ENCODE results near the gene TRIM47. TPM values are rescaled to one million over a fixed set of nuclear protein-coding genes. Genes with fewer than 3 reads are reported as not detected.

Gene TRIM47
- total and polyA plus RNA-seq, 2 of the 13 experiments (the other 11 are each of a cell fraction or from before 2014, with no cell fraction given), result 33.5 to 82.0 TPM

DNA sequence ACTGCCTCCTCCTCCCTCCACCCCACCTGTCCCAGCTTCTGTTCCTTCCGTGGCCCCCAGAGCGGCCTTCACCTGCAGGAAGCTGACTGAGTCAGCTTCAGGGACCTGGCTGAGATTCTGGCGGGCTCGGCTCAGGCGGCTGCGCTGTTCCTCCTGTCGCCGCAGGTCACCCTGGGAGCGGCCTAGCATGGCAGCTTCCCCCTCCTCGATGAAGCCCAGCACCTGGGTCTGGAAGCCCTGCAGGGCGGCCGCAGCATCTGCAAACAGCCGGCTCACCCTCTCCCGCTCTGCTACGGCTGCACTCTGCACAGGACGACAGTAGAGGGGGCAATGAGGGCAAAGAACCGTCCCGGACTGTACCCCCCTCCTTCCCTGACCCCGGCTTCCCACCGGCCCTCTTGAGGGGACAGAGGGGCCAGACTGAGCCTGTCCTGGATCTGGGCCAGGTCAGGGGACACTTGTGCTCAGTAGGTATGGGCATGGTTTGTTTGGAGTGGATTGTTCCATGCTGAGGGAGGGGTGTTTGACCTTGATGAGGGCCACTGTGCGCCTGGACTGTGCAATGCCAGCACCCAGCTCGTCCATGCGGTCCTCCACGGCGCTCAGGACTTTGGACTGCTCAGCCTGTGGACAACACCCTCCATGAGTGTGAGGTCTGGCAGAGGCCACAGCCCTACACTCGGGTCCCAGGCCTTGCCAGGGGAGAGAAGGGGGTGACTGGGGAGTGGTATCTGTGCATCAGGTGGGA, 2.0 kb downstream of the TRIM47 start (continued):
- TF ChIP-seq, protein P1, sequence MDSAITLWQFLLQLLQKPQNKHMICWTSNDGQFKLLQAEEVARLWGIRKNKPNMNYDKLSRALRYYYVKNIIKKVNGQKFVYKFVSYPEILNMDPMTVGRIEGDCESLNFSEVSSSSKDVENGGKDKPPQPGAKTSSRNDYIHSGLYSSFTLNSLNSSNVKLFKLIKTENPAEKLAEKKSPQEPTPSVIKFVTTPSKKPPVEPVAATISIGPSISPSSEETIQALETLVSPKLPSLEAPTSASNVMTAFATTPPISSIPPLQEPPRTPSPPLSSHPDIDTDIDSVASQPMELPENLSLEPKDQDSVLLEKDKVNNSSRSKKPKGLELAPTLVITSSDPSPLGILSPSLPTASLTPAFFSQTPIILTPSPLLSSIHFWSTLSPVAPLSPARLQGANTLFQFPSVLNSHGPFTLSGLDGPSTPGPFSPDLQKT (CRISPR knock-in tag; IDR thresholded peaks at IDR 0.05; ENCODE audit: borderline replicate concordance), result peak; percentile 68; the same call in 1 of the 2 replicates
- TF ChIP-seq TOPORS (CRISPR knock-in tag; IDR thresholded peaks at IDR 0.05), result peak; percentile 84; the same call in 1 of the 2 replicates
- TF ChIP-seq, protein P2, sequence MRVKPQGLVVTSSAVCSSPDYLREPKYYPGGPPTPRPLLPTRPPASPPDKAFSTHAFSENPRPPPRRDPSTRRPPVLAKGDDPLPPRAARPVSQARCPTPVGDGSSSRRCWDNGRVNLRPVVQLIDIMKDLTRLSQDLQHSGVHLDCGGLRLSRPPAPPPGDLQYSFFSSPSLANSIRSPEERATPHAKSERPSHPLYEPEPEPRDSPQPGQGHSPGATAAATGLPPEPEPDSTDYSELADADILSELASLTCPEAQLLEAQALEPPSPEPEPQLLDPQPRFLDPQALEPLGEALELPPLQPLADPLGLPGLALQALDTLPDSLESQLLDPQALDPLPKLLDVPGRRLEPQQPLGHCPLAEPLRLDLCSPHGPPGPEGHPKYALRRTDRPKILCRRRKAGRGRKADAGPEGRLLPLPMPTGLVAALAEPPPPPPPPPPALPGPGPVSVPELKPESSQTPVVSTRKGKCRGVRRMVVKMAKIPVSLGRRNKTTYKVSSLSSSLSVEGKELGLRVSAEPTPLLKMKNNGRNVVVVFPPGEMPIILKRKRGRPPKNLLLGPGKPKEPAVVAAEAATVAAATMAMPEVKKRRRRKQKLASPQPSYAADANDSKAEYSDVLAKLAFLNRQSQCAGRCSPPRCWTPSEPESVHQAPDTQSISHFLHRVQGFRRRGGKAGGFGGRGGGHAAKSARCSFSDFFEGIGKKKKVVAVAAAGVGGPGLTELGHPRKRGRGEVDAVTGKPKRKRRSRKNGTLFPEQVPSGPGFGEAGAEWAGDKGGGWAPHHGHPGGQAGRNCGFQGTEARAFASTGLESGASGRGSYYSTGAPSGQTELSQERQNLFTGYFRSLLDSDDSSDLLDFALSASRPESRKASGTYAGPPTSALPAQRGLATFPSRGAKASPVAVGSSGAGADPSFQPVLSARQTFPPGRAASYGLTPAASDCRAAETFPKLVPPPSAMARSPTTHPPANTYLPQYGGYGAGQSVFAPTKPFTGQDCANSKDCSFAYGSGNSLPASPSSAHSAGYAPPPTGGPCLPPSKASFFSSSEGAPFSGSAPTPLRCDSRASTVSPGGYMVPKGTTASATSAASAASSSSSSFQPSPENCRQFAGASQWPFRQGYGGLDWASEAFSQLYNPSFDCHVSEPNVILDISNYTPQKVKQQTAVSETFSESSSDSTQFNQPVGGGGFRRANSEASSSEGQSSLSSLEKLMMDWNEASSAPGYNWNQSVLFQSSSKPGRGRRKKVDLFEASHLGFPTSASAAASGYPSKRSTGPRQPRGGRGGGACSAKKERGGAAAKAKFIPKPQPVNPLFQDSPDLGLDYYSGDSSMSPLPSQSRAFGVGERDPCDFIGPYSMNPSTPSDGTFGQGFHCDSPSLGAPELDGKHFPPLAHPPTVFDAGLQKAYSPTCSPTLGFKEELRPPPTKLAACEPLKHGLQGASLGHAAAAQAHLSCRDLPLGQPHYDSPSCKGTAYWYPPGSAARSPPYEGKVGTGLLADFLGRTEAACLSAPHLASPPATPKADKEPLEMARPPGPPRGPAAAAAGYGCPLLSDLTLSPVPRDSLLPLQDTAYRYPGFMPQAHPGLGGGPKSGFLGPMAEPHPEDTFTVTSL (CRISPR knock-in tag; IDR thresholded peaks at IDR 0.05; ENCODE audit: borderline replicate concordance), result no peak
- no peak for TF ChIP-seq ZBTB21 (CRISPR knock-in tag; IDR thresholded peaks at IDR 0.05)
- TF ChIP-seq, protein P3, sequence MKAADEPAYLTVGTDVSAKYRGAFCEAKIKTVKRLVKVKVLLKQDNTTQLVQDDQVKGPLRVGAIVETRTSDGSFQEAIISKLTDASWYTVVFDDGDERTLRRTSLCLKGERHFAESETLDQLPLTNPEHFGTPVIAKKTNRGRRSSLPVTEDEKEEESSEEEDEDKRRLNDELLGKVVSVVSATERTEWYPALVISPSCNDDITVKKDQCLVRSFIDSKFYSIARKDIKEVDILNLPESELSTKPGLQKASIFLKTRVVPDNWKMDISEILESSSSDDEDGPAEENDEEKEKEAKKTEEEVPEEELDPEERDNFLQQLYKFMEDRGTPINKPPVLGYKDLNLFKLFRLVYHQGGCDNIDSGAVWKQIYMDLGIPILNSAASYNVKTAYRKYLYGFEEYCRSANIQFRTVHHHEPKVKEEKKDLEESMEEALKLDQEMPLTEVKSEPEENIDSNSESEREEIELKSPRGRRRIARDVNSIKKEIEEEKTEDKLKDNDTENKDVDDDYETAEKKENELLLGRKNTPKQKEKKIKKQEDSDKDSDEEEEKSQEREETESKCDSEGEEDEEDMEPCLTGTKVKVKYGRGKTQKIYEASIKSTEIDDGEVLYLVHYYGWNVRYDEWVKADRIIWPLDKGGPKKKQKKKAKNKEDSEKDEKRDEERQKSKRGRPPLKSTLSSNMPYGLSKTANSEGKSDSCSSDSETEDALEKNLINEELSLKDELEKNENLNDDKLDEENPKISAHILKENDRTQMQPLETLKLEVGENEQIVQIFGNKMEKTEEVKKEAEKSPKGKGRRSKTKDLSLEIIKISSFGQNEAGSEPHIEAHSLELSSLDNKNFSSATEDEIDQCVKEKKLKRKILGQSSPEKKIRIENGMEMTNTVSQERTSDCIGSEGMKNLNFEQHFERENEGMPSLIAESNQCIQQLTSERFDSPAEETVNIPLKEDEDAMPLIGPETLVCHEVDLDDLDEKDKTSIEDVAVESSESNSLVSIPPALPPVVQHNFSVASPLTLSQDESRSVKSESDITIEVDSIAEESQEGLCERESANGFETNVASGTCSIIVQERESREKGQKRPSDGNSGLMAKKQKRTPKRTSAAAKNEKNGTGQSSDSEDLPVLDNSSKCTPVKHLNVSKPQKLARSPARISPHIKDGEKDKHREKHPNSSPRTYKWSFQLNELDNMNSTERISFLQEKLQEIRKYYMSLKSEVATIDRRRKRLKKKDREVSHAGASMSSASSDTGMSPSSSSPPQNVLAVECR (CRISPR knock-in tag; IDR thresholded peaks at IDR 0.05; ENCODE audit: borderline replicate concordance), result peak; percentile 94
- TF ChIP-seq KLF16 (CRISPR knock-in tag; IDR thresholded peaks at IDR 0.05), result peak; percentile 68 to 89; a peak in 3 of 4 replicates
- TF ChIP-seq RFXAP (CRISPR knock-in tag; IDR thresholded peaks at IDR 0.05; ENCODE audit: borderline replicate concordance), result 0 out of 2 replicates have a peak, but pooled peaks have one; percentile 22
- no peak for TF ChIP-seq ZNF530 (CRISPR knock-in tag; IDR thresholded peaks at IDR 0.05; ENCODE audit: low read depth)
- peak; percentile 66 for TF ChIP-seq PPARG (CRISPR knock-in tag; conservative IDR thresholded peaks at IDR 0.05)
- TF ChIP-seq MED8 (CRISPR knock-in tag; IDR thresholded peaks at IDR 0.05; ENCODE audit: insufficient replicate concordance), result peak; percentile 85
- peak; percentile 90; the same call in 1 of the 2 replicates for TF ChIP-seq NFKB2 (CRISPR knock-in tag; IDR thresholded peaks at IDR 0.05; ENCODE audit: borderline replicate concordance)
- TF ChIP-seq ZBTB7A (CRISPR knock-in tag; IDR thresholded peaks at IDR 0.05), result peak; percentile 99
- no peak for TF ChIP-seq ZNF20 (CRISPR knock-in tag; IDR thresholded peaks at IDR 0.05)
- no peak for TF ChIP-seq NCOA5 (CRISPR knock-in tag; IDR thresholded peaks at IDR 0.05)
- no peak for TF ChIP-seq ZNF17 (CRISPR knock-in tag; IDR thresholded peaks at IDR 0.05)

Measured in HepG2 (cell line).